Testis (tissue), 2 donors: Measurements from ENCODE around the gene KRT39.

Experiments used
- CTCF ChIP-seq, 3 experiments: fragments of 450-650 bp in 2 of 3; fragments of 200-600 bp in 1 of 3; sonication (generic) in 1 of 3; IDR thresholded peaks; one replicate each; pipeline ENCODE4 v1.5.1; 2016 to 2019; ENCODE audit warnings: antibody characterized with exemption in 3 of 3, mild to moderate bottlenecking in 2 of 3, moderate library complexity in 1 of 3
- POLR2A ChIP-seq: fragments of 450-650 bp; IDR thresholded peaks from one replicate; pipeline ENCODE4 v1.6.1; 2017; ENCODE audit warnings: antibody characterized with exemption, mild to moderate bottlenecking, moderate library complexity

GRCh38 chr17:41013181-41013580 lies 46.4 kb upstream of the KRT39 start:
- TF ChIP-seq CTCF (IDR thresholded peaks at IDR 0.05) (no peak), POLR2A (no peak)
